Activated T-helper 1 cell treated with anti-CD3 and anti-CD28 coated beads, Interleukin-12 subunit alpha, Interleukin-12 subunit beta, Interleukin-2, Interleukin-4 antibody, amounts not matched to agents 30 ng/mL and 10 ng/mL and 1 ng/mL, durations not matched to agents 14 hours and 24 hours and 36 hours (primary cell): Measurements from ENCODE around the gene GPC5. TPM values are rescaled to one million over a fixed set of nuclear protein-coding genes. Genes with fewer than 3 reads are reported as not detected.
"Not testable (repeated sequence)": the region's sequence is repeated elsewhere in the genome, so short reads cannot be mapped to it uniquely, and the experiment has no call there.

Experiments
- DNase-seq: peaks from one replicate; pipeline ENCODE4 v3.0.0; 2021; ENCODE audit warnings: low spot score
- H3K27ac Mint-ChIP-seq: one replicate; pipeline ENCODE4 v1.8.0; 2021; ENCODE audit warnings: mild to moderate bottlenecking, mixed read lengths
- H3K27me3 Mint-ChIP-seq: one replicate; pipeline ENCODE4 v1.8.0; 2022; ENCODE audit warnings: mild to moderate bottlenecking, moderate library complexity, mixed read lengths; ENCODE audit not compliant: insufficient read depth
- H3K36me3 Mint-ChIP-seq: one replicate; pipeline ENCODE4 v1.8.0; 2021; ENCODE audit warnings: low read depth, mixed read lengths
- H3K4me1 Mint-ChIP-seq: one replicate; pipeline ENCODE4 v1.8.0; 2021; ENCODE audit warnings: low read depth, mixed read lengths
- H3K4me3 Mint-ChIP-seq: one replicate; pipeline ENCODE4 v1.8.0; 2021; ENCODE audit warnings: mild to moderate bottlenecking, moderate library complexity, mixed read lengths
- H3K9me3 Mint-ChIP-seq: one replicate; pipeline ENCODE4 v1.8.0; 2021; ENCODE audit warnings: mixed read lengths
- intact Hi-C: fragments of 100-400 bp; cut with micrococcal nuclease; formaldehyde crosslinking; loops from one replicate; pipeline ENCODE4 v1.15.1; 2024
- total RNA-seq: library from RNA; stranded (reverse); gene quantifications from 2 replicates; pipeline ENCODE4 v1.2.3, GENCODE V29; 2022

Gene GPC5
- total RNA-seq, 1 donor from 2014 or later, result not detected

GRCh38 chr13:92727118-92727517 lies 1328.7 kb downstream of the GPC5 start:
- no peaks in the 10 kb centered on the region for H3K4me1 Mint-ChIP-seq
- H3K4me3 Mint-ChIP-seq, result no peak overlapping the region
- H3K27me3 Mint-ChIP-seq, result no peaks in the 10 kb centered on the region
- no peak overlapping the region for H3K27ac Mint-ChIP-seq
- peaks cover 10% of the 10 kb centered on the region for H3K9me3 Mint-ChIP-seq
- H3K36me3 Mint-ChIP-seq, result no peaks in the 10 kb centered on the region
- DNase-seq, result no peak
- intact Hi-C loops, result no loop called here

- no peaks in the 10 kb centered on the region for H3K4me1 Mint-ChIP-seq
- no peaks in the 10 kb centered on the region for H3K36me3 Mint-ChIP-seq
- no peak for DNase-seq
- H3K27ac Mint-ChIP-seq, result no peak overlapping the region
- H3K4me3 Mint-ChIP-seq, result no peak overlapping the region
- H3K27me3 Mint-ChIP-seq, result no peaks in the 10 kb centered on the region
- H3K9me3 Mint-ChIP-seq, result peaks cover 6% of the 10 kb centered on the region
- intact Hi-C loops, result no loop called here
These were observed 1335.6 kb downstream of the GPC5 start for GRCh38 chr13:92734068-92734467.

- intact Hi-C loops, result no loop called here
- Mint-ChIP-seq H3K27me3 (no peaks in the 10 kb centered on the region), H3K36me3 (no peaks in the 10 kb centered on the region), H3K27ac (no peak overlapping the region), H3K4me1 (no peaks in the 10 kb centered on the region), H3K4me3 (no peak overlapping the region), H3K9me3 (peaks cover 6% of the 10 kb centered on the region)
- no peak for DNase-seq
These were observed 1336.1 kb downstream of the GPC5 start for GRCh38 chr13:92734545-92734944.

- intact Hi-C loops, result no loop called here
- no peaks in the 10 kb centered on the region for H3K27me3 Mint-ChIP-seq
These were observed 1337.5 kb downstream of the GPC5 start for GRCh38 chr13:92735909-92736308.

GRCh38 chr13:92739306-92739818 lies 1340.9 kb downstream of the GPC5 start:
- H3K36me3 Mint-ChIP-seq, result no peaks in the 10 kb centered on the region
- no peaks in the 10 kb centered on the region for H3K4me1 Mint-ChIP-seq
- H3K9me3 Mint-ChIP-seq, result peaks cover 7% of the 10 kb centered on the region
- H3K27ac Mint-ChIP-seq, result no peak overlapping the region
- H3K4me3 Mint-ChIP-seq, result no peak overlapping the region
- H3K27me3 Mint-ChIP-seq, result no peaks in the 10 kb centered on the region
- no peak for DNase-seq
- intact Hi-C loops, result no loop called here

More at GRCh38 chr13:92735909-92736308, 1337.5 kb downstream of the GPC5 start:
- no peak for DNase-seq
- Mint-ChIP-seq H3K36me3 (no peaks in the 10 kb centered on the region), H3K4me1 (no peaks in the 10 kb centered on the region), H3K4me3 (no peak overlapping the region), H3K27ac (no peak overlapping the region), H3K9me3 (peaks cover 5% of the 10 kb centered on the region)

GRCh38 chr13:92743992-92744391 lies 1345.6 kb downstream of the GPC5 start:
- intact Hi-C loops, result no loop called here
- Mint-ChIP-seq H3K4me1 (no peaks in the 10 kb centered on the region), H3K9me3 (peaks cover 8% of the 10 kb centered on the region), H3K27ac (no peak overlapping the region), H3K36me3 (no peaks in the 10 kb centered on the region), H3K4me3 (no peak overlapping the region), H3K27me3 (no peaks in the 10 kb centered on the region)
- DNase-seq, result no peak

- Mint-ChIP-seq H3K27me3 (no peaks in the 10 kb centered on the region), H3K36me3 (no peaks in the 10 kb centered on the region), H3K27ac (no peak overlapping the region), H3K9me3 (peaks cover 8% of the 10 kb centered on the region), H3K4me3 (no peak overlapping the region), H3K4me1 (no peaks in the 10 kb centered on the region)
- intact Hi-C loops, result no loop called here
- no peak for DNase-seq
These were observed 1346.8 kb downstream of the GPC5 start for GRCh38 chr13:92745258-92745657.

GRCh38 chr13:92752705-92753104 lies 1354.3 kb downstream of the GPC5 start:
- H3K9me3 Mint-ChIP-seq, H3K27me3 Mint-ChIP-seq, intact Hi-C loops, H3K4me3 Mint-ChIP-seq, H3K36me3 Mint-ChIP-seq, DNase-seq, H3K4me1 Mint-ChIP-seq, H3K27ac Mint-ChIP-seq: not testable (repeated sequence)

GRCh38 chr13:92761710-92762109 lies 1363.3 kb downstream of the GPC5 start:
- Mint-ChIP-seq H3K4me1 (no peaks in the 10 kb centered on the region), H3K9me3 (peaks cover 9% of the 10 kb centered on the region), H3K4me3 (no peak overlapping the region), H3K36me3 (no peaks in the 10 kb centered on the region), H3K27ac (no peak overlapping the region), H3K27me3 (no peaks in the 10 kb centered on the region)
- intact Hi-C loops, result no loop called here
- DNase-seq, result no peak

GRCh38 chr13:92767468-92767867 lies 1369.0 kb downstream of the GPC5 start:
- Mint-ChIP-seq H3K27me3 (no peaks in the 10 kb centered on the region), H3K4me3 (no peak overlapping the region), H3K27ac (no peak overlapping the region), H3K4me1 (no peaks in the 10 kb centered on the region), H3K36me3 (no peaks in the 10 kb centered on the region), H3K9me3 (peaks cover 3% of the 10 kb centered on the region)
- no peak for DNase-seq
- intact Hi-C loops, result no loop called here

GRCh38 chr13:92768602-92769001 lies 1370.2 kb downstream of the GPC5 start:
- Mint-ChIP-seq H3K27me3 (no peaks in the 10 kb centered on the region), H3K36me3 (no peaks in the 10 kb centered on the region), H3K4me1 (no peaks in the 10 kb centered on the region), H3K27ac (no peak overlapping the region), H3K9me3 (no peaks in the 10 kb centered on the region), H3K4me3 (no peak overlapping the region)
- intact Hi-C loops, result no loop called here
- DNase-seq, result no peak

- no peak overlapping the region for H3K27ac Mint-ChIP-seq
- H3K4me3 Mint-ChIP-seq, result no peak overlapping the region
- no peaks in the 10 kb centered on the region for H3K27me3 Mint-ChIP-seq
- DNase-seq, result no peak
- no peaks in the 10 kb centered on the region for H3K36me3 Mint-ChIP-seq
- no peaks in the 10 kb centered on the region for H3K9me3 Mint-ChIP-seq
- H3K4me1 Mint-ChIP-seq, result no peaks in the 10 kb centered on the region
- intact Hi-C loops, result no loop called here
These were observed 1370.6 kb downstream of the GPC5 start for GRCh38 chr13:92769046-92769445.

GRCh38 chr13:92775658-92776057 lies 1377.2 kb downstream of the GPC5 start:
- Mint-ChIP-seq H3K4me1 (no peaks in the 10 kb centered on the region), H3K9me3 (peaks cover 4% of the 10 kb centered on the region), H3K27me3 (no peaks in the 10 kb centered on the region), H3K4me3 (no peak overlapping the region), H3K36me3 (no peaks in the 10 kb centered on the region), H3K27ac (no peak overlapping the region)
- no peak for DNase-seq
- intact Hi-C loops, result no loop called here

- no peak overlapping the region for H3K27ac Mint-ChIP-seq
These were observed 1383.7 kb downstream of the GPC5 start for GRCh38 chr13:92781965-92782690.

More at GRCh38 chr13:92781965-92782690, 1383.7 kb downstream of the GPC5 start:
- Mint-ChIP-seq H3K9me3 (peaks cover 8% of the 10 kb centered on the region), H3K36me3 (no peaks in the 10 kb centered on the region), H3K27me3 (no peaks in the 10 kb centered on the region), H3K4me3 (no peak overlapping the region), H3K4me1 (no peaks in the 10 kb centered on the region)
- intact Hi-C loops, result no loop called here
- no peak for DNase-seq
